Fibroblast of skin of right biceps (primary cell): ENCODE results near the gene RFX5.

ENCODE experiments used
- DNase-seq: peaks from one replicate; pipeline ENCODE4 v3.0.0-alpha.2; 2013

Gene RFX5

GRCh38 chr1:151315565-151316235 is 31.4 kb downstream of the RFX5 start:
- DNase-seq = no peak

- DNase-seq = peak; percentile 77
Measured at GRCh38 chr1:151314137-151314875, 32.7 kb downstream of the RFX5 start.

- DNase-seq = no peak
Measured at GRCh38 chr1:151313501-151313900, 33.6 kb downstream of the RFX5 start.

GRCh38 chr1:151312826-151313225 is 34.2 kb downstream of the RFX5 start:
- no peak for DNase-seq

GRCh38 chr1:151312411-151312810 is 34.6 kb downstream of the RFX5 start:
- DNase-seq = peak; percentile 54

GRCh38 chr1:151311589-151312331 is 35.3 kb downstream of the RFX5 start:
- DNase-seq = peak; percentile 99

- no peak for DNase-seq
Measured at GRCh38 chr1:151311011-151311410, 36.0 kb downstream of the RFX5 start.

- no peak for DNase-seq
Measured at GRCh38 chr1:151309811-151310323, 37.2 kb downstream of the RFX5 start.

- DNase-seq = no peak
Measured at GRCh38 chr1:151294742-151295462, 52.1 kb downstream of the RFX5 start.

- DNase-seq = no peak
Measured at GRCh38 chr1:151293093-151293492, 54.0 kb downstream of the RFX5 start.

GRCh38 chr1:151292207-151293030 is 54.6 kb downstream of the RFX5 start:
- no peak for DNase-seq

- DNase-seq = no peak
Measured at GRCh38 chr1:151290709-151291303, 56.2 kb downstream of the RFX5 start.
